Mesothelial cell of epicardium (in vitro differentiated cells): Measurements from ENCODE around the gene SFMBT2. TPM values are rescaled to one million over a fixed set of nuclear protein-coding genes. Genes with fewer than 3 reads are reported as not detected.

Experiments
- DNase-seq, 2 experiments: peaks; one replicate each; pipeline ENCODE4 v3.0.0; 2021; ENCODE audit warnings: low spot score in 2 of 2; ENCODE audit not compliant: unreplicated experiment in 2 of 2
- H3K27ac Mint-ChIP-seq: 2 replicates; pipeline ENCODE4 v1.8.0; 2021; ENCODE audit warnings: mixed read lengths
- H3K27me3 Mint-ChIP-seq: 2 replicates; pipeline ENCODE4 v1.8.0; 2021; ENCODE audit warnings: low read depth, mixed read lengths
- H3K36me3 Mint-ChIP-seq: 2 replicates; pipeline ENCODE4 v1.8.0; 2021; ENCODE audit warnings: mixed read lengths
- H3K4me1 Mint-ChIP-seq: 2 replicates; pipeline ENCODE4 v1.8.0; 2021; ENCODE audit warnings: mixed read lengths
- H3K4me3 Mint-ChIP-seq: 2 replicates; pipeline ENCODE4 v1.8.0; 2021; ENCODE audit warnings: mild to moderate bottlenecking, moderate library complexity, mixed read lengths
- H3K9me3 Mint-ChIP-seq: 2 replicates; pipeline ENCODE4 v1.8.0; 2021; ENCODE audit warnings: mixed read lengths
- total RNA-seq: library from RNA; stranded (reverse); gene quantifications from 3 replicates; pipeline ENCODE4 v1.2.1, GENCODE V29; 2021
- TF ChIP-seq, protein P1 (sequence below): fragments of 200-600 bp; sonication (generic); IDR thresholded peaks from one replicate; pipeline ENCODE4 v1.5.0; 2021; ENCODE audit warnings: antibody characterized with exemption; ENCODE audit not compliant: unreplicated experiment

The SFMBT2 gene
- total RNA-seq, 1 donor from 2014 or later, result 2.3 TPM

DNA sequence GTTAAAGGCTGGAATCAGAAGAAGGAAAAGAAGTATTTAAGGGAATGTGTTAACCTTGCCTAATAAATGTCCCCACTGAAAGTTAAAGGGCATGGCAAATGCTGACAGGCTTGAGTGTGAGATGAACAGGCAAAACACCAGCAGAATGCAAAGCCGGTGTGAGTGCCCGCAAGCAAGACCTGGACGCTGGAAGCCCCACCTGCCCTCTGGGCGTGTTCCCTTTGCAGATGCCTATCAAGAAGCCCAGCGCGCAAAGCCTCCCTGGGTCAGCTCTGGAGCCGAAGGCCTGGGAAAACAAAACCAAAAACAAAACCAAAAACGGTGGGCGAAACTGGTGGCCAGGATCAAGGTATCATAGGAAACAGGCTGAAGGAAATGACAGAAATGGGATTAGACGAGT is 200.3 kb downstream of the SFMBT2 start:
- H3K4me3 Mint-ChIP-seq, result no peak overlapping the region
- peaks cover 49% of the 10 kb centered on the region for H3K27me3 Mint-ChIP-seq
- H3K36me3 Mint-ChIP-seq, result no peaks in the 10 kb centered on the region
- TF ChIP-seq, protein P1, sequence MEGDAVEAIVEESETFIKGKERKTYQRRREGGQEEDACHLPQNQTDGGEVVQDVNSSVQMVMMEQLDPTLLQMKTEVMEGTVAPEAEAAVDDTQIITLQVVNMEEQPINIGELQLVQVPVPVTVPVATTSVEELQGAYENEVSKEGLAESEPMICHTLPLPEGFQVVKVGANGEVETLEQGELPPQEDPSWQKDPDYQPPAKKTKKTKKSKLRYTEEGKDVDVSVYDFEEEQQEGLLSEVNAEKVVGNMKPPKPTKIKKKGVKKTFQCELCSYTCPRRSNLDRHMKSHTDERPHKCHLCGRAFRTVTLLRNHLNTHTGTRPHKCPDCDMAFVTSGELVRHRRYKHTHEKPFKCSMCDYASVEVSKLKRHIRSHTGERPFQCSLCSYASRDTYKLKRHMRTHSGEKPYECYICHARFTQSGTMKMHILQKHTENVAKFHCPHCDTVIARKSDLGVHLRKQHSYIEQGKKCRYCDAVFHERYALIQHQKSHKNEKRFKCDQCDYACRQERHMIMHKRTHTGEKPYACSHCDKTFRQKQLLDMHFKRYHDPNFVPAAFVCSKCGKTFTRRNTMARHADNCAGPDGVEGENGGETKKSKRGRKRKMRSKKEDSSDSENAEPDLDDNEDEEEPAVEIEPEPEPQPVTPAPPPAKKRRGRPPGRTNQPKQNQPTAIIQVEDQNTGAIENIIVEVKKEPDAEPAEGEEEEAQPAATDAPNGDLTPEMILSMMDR, result no peak
- H3K9me3 Mint-ChIP-seq, result no peaks in the 10 kb centered on the region
- H3K4me1 Mint-ChIP-seq, result no peaks in the 10 kb centered on the region
- H3K27ac Mint-ChIP-seq, result no peak overlapping the region
- no peak for DNase-seq

DNA sequence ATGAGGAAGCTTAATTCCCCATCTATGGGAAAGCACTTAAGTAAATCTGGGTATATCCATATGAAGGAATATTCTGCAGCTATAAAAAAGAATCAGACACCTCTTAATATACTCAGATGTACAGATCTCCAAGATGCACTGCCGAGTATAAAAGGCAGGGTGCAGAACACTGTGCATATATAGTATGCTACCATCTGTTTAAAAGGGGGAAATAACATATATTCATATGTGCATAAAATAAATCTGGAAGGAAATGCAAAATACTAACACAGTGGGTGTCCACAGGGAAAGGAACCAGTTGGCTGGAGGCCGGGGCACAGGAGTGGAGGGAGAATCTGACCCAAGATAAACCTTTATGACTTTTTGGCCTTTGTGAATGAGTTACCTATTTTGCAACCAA is 201.4 kb downstream of the SFMBT2 start:
- DNase-seq, result no peak
- no peak overlapping the region for H3K27ac Mint-ChIP-seq
- TF ChIP-seq, protein P1, result no peak
- peaks cover 45% of the 10 kb centered on the region for H3K27me3 Mint-ChIP-seq
- no peak overlapping the region for H3K4me3 Mint-ChIP-seq
- H3K9me3 Mint-ChIP-seq, result no peaks in the 10 kb centered on the region
- no peaks in the 10 kb centered on the region for H3K4me1 Mint-ChIP-seq
- no peaks in the 10 kb centered on the region for H3K36me3 Mint-ChIP-seq

DNA sequence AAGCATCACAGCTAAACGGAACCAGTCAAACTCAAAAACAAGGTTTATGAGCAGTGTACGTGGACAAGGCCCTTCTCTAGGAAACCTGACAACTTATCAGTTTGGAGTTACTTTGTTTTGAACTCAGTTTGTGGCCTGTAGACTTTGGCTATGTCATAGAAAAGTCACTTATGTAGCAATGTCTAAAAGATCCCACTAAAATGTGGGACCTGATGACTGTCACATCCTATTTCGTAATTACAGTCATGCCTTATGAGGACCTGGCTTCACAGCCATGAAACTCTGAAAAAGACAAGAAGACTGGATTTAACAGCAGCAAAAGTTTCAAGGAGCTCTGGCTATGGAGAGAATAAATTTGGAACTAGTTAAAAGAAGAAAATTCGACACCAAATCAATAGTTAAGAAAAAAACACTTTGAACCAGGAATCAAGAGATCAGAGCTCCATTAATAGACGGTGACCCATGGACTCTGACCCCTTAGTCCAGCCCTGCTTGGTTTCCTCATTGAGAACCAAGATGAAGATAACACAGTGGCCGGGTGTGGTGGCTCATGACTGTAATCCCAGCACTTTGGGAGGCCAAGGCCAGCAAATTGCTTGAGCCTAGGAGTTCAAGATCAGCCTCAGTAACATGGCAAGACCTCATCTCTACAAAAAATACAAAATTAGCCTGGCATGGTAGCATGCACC is 204.3 kb downstream of the SFMBT2 start:
- no peak for DNase-seq
- H3K4me1 Mint-ChIP-seq, result no peaks in the 10 kb centered on the region
- H3K4me3 Mint-ChIP-seq, result no peak overlapping the region
- TF ChIP-seq, protein P1, result no peak
- H3K36me3 Mint-ChIP-seq, result no peaks in the 10 kb centered on the region
- H3K27ac Mint-ChIP-seq, result no peak overlapping the region
- H3K27me3 Mint-ChIP-seq, result peaks cover 31% of the 10 kb centered on the region
- H3K9me3 Mint-ChIP-seq, result no peaks in the 10 kb centered on the region

DNA sequence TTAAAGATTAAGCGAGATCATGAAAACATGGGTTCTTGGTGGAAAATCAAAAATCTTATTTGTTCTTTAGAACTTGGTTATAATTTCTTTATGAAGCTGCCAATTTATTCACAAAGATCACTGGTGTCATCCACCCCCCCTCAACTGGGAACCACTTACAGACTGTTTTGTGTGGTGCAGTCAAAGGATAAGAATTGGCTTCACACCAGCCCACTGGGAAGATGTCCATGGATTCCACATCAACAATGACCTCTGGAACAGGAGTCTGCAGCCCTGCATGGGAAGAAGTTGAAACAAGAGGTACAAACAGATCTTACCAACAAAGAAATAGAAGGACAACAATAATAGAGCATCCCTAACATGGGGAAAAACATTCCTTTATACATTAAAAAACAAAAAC is 205.2 kb downstream of the SFMBT2 start:
- Mint-ChIP-seq H3K27me3 (peaks cover 28% of the 10 kb centered on the region), H3K4me3 (no peak overlapping the region), H3K4me1 (no peaks in the 10 kb centered on the region), H3K9me3 (no peaks in the 10 kb centered on the region), H3K36me3 (no peaks in the 10 kb centered on the region), H3K27ac (no peak overlapping the region)
- DNase-seq, result no peak
- TF ChIP-seq, protein P1, result no peak

DNA sequence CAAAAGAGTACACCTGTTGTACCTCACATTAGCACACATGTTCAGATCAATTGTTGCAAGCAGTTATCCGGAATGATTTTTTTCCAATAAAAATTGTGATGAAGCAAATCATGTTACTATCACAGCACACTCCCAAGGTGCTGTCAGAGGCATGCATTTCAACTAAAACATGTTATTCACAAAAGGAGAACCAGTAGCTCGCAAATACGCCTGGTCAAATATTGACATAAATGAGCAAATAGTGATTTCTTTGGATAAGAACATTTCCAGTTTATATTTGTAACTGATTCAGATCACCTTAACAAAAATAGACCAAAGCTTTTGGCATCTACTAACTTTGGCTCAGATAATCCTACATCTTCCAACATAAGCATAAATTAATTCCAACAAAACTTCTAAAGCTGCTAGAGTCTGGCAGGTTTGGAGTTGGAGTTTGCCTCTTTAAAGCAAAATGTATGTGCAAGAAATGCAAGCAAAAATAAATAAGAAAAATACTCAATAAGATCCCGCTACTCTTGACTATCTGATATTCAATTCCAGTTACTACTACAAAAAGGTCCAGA is 208.0 kb downstream of the SFMBT2 start:
- Mint-ChIP-seq H3K9me3 (no peaks in the 10 kb centered on the region), H3K36me3 (no peaks in the 10 kb centered on the region), H3K27me3 (peaks cover 12% of the 10 kb centered on the region), H3K4me3 (no peak overlapping the region), H3K27ac (no peak overlapping the region), H3K4me1 (no peaks in the 10 kb centered on the region)
- TF ChIP-seq, protein P1, result no peak
- no peak for DNase-seq
